ENCODE data around the gene HEXIM1. TPM values are rescaled to one million over a fixed set of nuclear protein-coding genes. Genes with fewer than 3 reads are reported as not detected.

The HEXIM1 gene
- total RNA-seq, 2 donors from 2014 or later: 34.5 to 67.1 TPM

- H3K36me3 ChIP-seq: peaks cover 14 to 33% of the 10 kb centered on the region in 2 donors
- intact Hi-C loops (cut with DNase I): no loop called here
- WGBS: 83% methylated on average over 9 of the region's 9 CpGs
- no peaks in the 10 kb centered on the region for H3K27me3 ChIP-seq (replicated peaks; ENCODE audit: insufficient read depth)
- DNase-seq (ENCODE audit: low spot score): no peak
- TF ChIP-seq POLR2A (IDR thresholded peaks at IDR 0.05) (no peak), CTCF (IDR thresholded peaks at IDR 0.05) (no peak), POLR2AphosphoS5 (IDR thresholded peaks at IDR 0.05) (no peak)
- peaks cover 4% of the 10 kb centered on the region for H3K4me1 ChIP-seq (replicated peaks)
- no peaks in the 10 kb centered on the region for H3K9me3 ChIP-seq
- H3K27ac ChIP-seq: no peak overlapping the region
- no peak overlapping the region for H3K4me3 ChIP-seq
These were observed 45.4 kb upstream of the HEXIM1 start for GRCh38 chr17:45102856-45103255.

- no peaks in the 10 kb centered on the region for H3K27me3 ChIP-seq (replicated peaks; ENCODE audit: insufficient read depth)
- H3K27ac ChIP-seq: no peak overlapping the region
- intact Hi-C loops (cut with DNase I): no loop called here
- peaks cover 14 to 29% of the 10 kb centered on the region in 2 donors for H3K36me3 ChIP-seq
- TF ChIP-seq POLR2AphosphoS5 (IDR thresholded peaks at IDR 0.05): no peak
- no peak for TF ChIP-seq POLR2A (IDR thresholded peaks at IDR 0.05)
- TF ChIP-seq CTCF (IDR thresholded peaks at IDR 0.05): no peak
- 59% methylated on average over 9 of the region's 9 CpGs for WGBS
- H3K4me1 ChIP-seq (replicated peaks): peaks cover 4% of the 10 kb centered on the region
- no peak for DNase-seq (ENCODE audit: low spot score)
- no peaks in the 10 kb centered on the region for H3K9me3 ChIP-seq
- H3K4me3 ChIP-seq: no peak overlapping the region
These were observed 44.9 kb upstream of the HEXIM1 start for GRCh38 chr17:45103269-45103795.

- TF ChIP-seq CTCF (IDR thresholded peaks at IDR 0.05): no peak
- TF ChIP-seq POLR2AphosphoS5 (IDR thresholded peaks at IDR 0.05): no peak
- TF ChIP-seq POLR2A (IDR thresholded peaks at IDR 0.05): no peak
- Histone ChIP-seq H3K9me3 (no peaks in the 10 kb centered on the region), H3K4me1 (replicated peaks) (no peaks in the 10 kb centered on the region), H3K36me3 (peaks cover 14 to 29% of the 10 kb centered on the region in 2 donors), H3K27me3 (replicated peaks; ENCODE audit: insufficient read depth) (no peaks in the 10 kb centered on the region), H3K27ac (no peak overlapping the region), H3K4me3 (no peak overlapping the region)
- DNase-seq (ENCODE audit: low spot score): no peak
- WGBS: 93% methylated on average over 4 of the region's 8 CpGs
- intact Hi-C loops (cut with DNase I): no loop called here
These were observed 44.2 kb upstream of the HEXIM1 start for GRCh38 chr17:45104029-45104428.

GRCh38 chr17:45104497-45104896, 43.8 kb upstream of the HEXIM1 start:
- DNase-seq (ENCODE audit: low spot score): no peak
- H3K4me1 ChIP-seq (replicated peaks): no peaks in the 10 kb centered on the region
- TF ChIP-seq POLR2AphosphoS5 (IDR thresholded peaks at IDR 0.05): no peak
- TF ChIP-seq POLR2A (IDR thresholded peaks at IDR 0.05): no peak
- TF ChIP-seq CTCF (IDR thresholded peaks at IDR 0.05): no peak
- H3K27ac ChIP-seq: no peak overlapping the region
- no peaks in the 10 kb centered on the region for H3K9me3 ChIP-seq
- H3K36me3 ChIP-seq: peaks cover 14 to 29% of the 10 kb centered on the region in 2 donors
- no peak overlapping the region for H3K4me3 ChIP-seq
- intact Hi-C loops (cut with DNase I): no loop called here
- WGBS: 92% methylated on average over 6 of the region's 6 CpGs
- no peaks in the 10 kb centered on the region for H3K27me3 ChIP-seq (replicated peaks; ENCODE audit: insufficient read depth)

GRCh38 chr17:45104907-45105624, 43.2 kb upstream of the HEXIM1 start:
- Histone ChIP-seq H3K36me3 (peaks cover 14 to 29% of the 10 kb centered on the region in 2 donors), H3K27me3 (replicated peaks; ENCODE audit: insufficient read depth) (no peaks in the 10 kb centered on the region), H3K27ac (no peak overlapping the region), H3K4me1 (replicated peaks) (no peaks in the 10 kb centered on the region), H3K9me3 (no peaks in the 10 kb centered on the region), H3K4me3 (no peak overlapping the region)
- intact Hi-C loops (cut with DNase I): loop anchor here (5.0 kb wide), 1 partner anchor 43 kb away; the partner anchor contains the start of gene NMT1
- DNase-seq (ENCODE audit: low spot score): no peak
- TF ChIP-seq CTCF (IDR thresholded peaks at IDR 0.05) (no peak), POLR2AphosphoS5 (IDR thresholded peaks at IDR 0.05) (no peak), POLR2A (IDR thresholded peaks at IDR 0.05) (no peak)
- 76% methylated on average over 17 of the region's 17 CpGs for WGBS

Measured in prostate gland (tissue), 2 donors.